Lung (tissue), 12 donors: ENCODE results near the gene FRMD8. TPM values are rescaled to one million over a fixed set of nuclear protein-coding genes. Genes with fewer than 3 reads are reported as not detected.

Source experiments
- ATAC-seq: fragments of 200-7000 bp; cut with Tn5 transposase; one replicate; pipeline ENCODE4 v1.9.1; 2020; ENCODE audit warnings: moderate number of reproducible peaks; ENCODE audit not compliant: insufficient read depth, low FRiP score
- DNase-seq, 3 donors: peaks; one replicate each; pipeline ENCODE4 v3.0.0-alpha.2; 2013 to 2017
- H3K27ac ChIP-seq, 2 donors: one replicate each; pipeline ENCODE4 v1.5.1; 2013; ENCODE audit warnings: mild to moderate bottlenecking in 2 of 2, moderate library complexity in 2 of 2, control low read depth in 1 of 2, inconsistent platforms in 1 of 2, low read depth in 1 of 2, low read length in 1 of 2
- H3K27me3 ChIP-seq, 3 donors: one replicate each; pipeline ENCODE4 v1.5.1; 2013; ENCODE audit warnings: low read length in 2 of 3; ENCODE audit not compliant: control insufficient read depth in 3 of 3, insufficient read depth in 3 of 3
- H3K36me3 ChIP-seq, 4 donors: one replicate each; pipeline ENCODE4 v1.5.1; 2013; ENCODE audit warnings: low read length in 4 of 4, mild to moderate bottlenecking in 1 of 4, moderate library complexity in 1 of 4; ENCODE audit not compliant: control insufficient read depth in 4 of 4, insufficient read depth in 4 of 4
- H3K4me1 ChIP-seq, 5 donors: one replicate each; pipeline ENCODE4 v1.5.1; 2013; ENCODE audit warnings: low read length in 5 of 5, mild to moderate bottlenecking in 2 of 5, moderate library complexity in 1 of 5; ENCODE audit not compliant: control insufficient read depth in 5 of 5, insufficient read depth in 5 of 5
- H3K4me3 ChIP-seq: one replicate; pipeline ENCODE4 v1.5.1; 2013; ENCODE audit warnings: mild to moderate bottlenecking, control low read depth, moderate library complexity
- H3K9ac ChIP-seq, 2 donors: one replicate each; pipeline ENCODE4 v1.5.1; 2013; ENCODE audit warnings: low read length in 2 of 2, control low read depth in 1 of 2; ENCODE audit not compliant: insufficient read depth in 1 of 2
- H3K9me3 ChIP-seq, 4 donors: one replicate each; pipeline ENCODE4 v1.5.1; 2013; ENCODE audit warnings: low read length in 3 of 4, mild to moderate bottlenecking in 1 of 4, moderate library complexity in 1 of 4; ENCODE audit not compliant: control insufficient read depth in 4 of 4, insufficient read depth in 3 of 4
- WGBS, 2 donors: extraction: QIAGEN DNeasy Blood & Tissue Kit; methylation state at CpG; one replicate each; pipeline ENCODE4 v1.1.7; 2013; 5-methylcytosine and 5-hydroxymethylcytosine counted together
- polyA plus RNA-seq, 2 donors: library from polyadenylated mRNA; stranded (reverse); fragments of 200-250 nt; gene quantifications; one replicate each; pipeline ENCODE4 v1.2.1, GENCODE V29; 2013
- total RNA-seq, 2 donors: library from RNA; depleted of rRNA in 1 of 2; stranded (reverse); fragments of >200 nt in 1 of 2; gene quantifications; one replicate each; pipeline ENCODE4 v1.2.1, GENCODE V29; 2014 to 2021
- TF ChIP-seq, protein P1 (sequence below): IDR thresholded peaks from 2 replicates; pipeline ENCODE4 v1.5.1; 2012; ENCODE audit warnings: mild to moderate bottlenecking; ENCODE audit errors: control extremely low read depth, extremely low read depth
- donor health status: control.
- donor health status: control.
- donor health status: Bipolar disorder and iron deficiency.
- donor health status: healthy.
- donor health status: DM: yes; HTN: yes; CAD: no.

FRMD8 gene
- total and polyA plus RNA-seq, 4 donors = 15.8 to 39.9 (median 22.1) TPM

GRCh38 chr11:65423516-65424204 is 37.2 kb downstream of the FRMD8 start:
- Histone ChIP-seq H3K27me3 (no peaks in the 10 kb centered on the region), H3K9me3 (no peaks in the 10 kb centered on the region), H3K9ac (peak overlapping the region; percentile 74 to 95), H3K4me3 (peak overlapping the region; percentile 76), H3K4me1 (peaks cover 0 to 75% (median 41%) of the 10 kb centered on the region in 5 donors), H3K27ac (peak overlapping the region; percentile 98 to 100), H3K36me3 (peaks cover 0 to 7% (median 4%) of the 10 kb centered on the region in 4 donors)
- ATAC-seq = no peak
- TF ChIP-seq, protein P1, sequence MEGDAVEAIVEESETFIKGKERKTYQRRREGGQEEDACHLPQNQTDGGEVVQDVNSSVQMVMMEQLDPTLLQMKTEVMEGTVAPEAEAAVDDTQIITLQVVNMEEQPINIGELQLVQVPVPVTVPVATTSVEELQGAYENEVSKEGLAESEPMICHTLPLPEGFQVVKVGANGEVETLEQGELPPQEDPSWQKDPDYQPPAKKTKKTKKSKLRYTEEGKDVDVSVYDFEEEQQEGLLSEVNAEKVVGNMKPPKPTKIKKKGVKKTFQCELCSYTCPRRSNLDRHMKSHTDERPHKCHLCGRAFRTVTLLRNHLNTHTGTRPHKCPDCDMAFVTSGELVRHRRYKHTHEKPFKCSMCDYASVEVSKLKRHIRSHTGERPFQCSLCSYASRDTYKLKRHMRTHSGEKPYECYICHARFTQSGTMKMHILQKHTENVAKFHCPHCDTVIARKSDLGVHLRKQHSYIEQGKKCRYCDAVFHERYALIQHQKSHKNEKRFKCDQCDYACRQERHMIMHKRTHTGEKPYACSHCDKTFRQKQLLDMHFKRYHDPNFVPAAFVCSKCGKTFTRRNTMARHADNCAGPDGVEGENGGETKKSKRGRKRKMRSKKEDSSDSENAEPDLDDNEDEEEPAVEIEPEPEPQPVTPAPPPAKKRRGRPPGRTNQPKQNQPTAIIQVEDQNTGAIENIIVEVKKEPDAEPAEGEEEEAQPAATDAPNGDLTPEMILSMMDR = no peak
- peak in 2 of 3 donors; percentile 51 to 58 for DNase-seq
- 0 to 6% methylated on average over 19 of the region's 19 CpGs for WGBS, 2 donors

DNA sequence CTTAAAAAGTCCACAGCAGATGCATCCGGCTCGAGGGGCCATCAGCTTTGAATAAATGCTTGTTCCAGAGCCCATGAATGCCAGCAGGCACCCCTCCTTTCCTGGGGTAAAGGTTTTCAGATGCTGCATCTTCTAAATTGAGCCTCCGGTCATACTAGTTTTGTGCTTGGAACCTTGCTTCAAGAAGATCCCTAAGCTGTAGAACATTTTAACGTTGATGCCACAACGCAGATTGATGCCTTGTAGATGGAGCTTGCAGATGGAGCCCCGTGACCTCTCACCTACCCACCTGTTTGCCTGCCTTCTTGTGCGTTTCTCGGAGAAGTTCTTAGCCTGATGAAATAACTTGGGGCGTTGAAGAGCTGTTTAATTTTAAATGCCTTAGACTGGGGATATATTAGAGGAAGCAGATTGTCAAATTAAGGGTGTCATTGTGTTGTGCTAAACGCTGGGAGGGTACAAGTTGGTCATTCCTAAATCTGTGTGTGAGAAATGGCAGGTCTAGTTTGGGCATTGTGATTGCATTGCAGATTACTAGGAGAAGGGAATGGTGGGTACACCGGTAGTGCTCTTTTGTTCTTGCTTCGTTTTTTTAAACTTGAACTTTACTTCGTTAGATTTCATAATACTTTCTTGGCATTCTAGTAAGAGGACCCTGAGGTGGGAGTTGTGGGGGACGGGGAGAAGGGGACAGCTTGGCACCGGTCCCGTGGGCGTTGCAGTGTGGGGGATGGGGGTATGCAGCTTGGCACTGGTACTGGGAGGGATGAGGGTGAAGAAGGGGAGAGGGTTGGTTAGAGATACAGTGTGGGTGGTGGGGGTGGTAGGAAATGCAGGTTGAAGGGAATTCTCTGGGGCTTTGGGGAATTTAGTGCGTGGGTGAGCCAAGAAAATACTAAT is 38.0 kb downstream of the FRMD8 start:
- peak overlapping the region; percentile 98 to 100 for H3K27ac ChIP-seq
- H3K4me3 ChIP-seq = peak overlapping the region; percentile 76
- ATAC-seq (no peak), DNase-seq (peak; percentile 47 to 56 (median 53))
- no peaks in the 10 kb centered on the region for H3K9me3 ChIP-seq
- TF ChIP-seq, protein P1 = no peak
- peaks cover 0 to 67% (median 36%) of the 10 kb centered on the region in 5 donors for H3K4me1 ChIP-seq
- H3K36me3 ChIP-seq = peaks cover 0 to 7% (median 4%) of the 10 kb centered on the region in 4 donors
- WGBS, 2 donors = 0 to 2% methylated on average over 18 of the region's 18 CpGs
- H3K9ac ChIP-seq = peak overlapping the region; percentile 74 to 95
- no peaks in the 10 kb centered on the region for H3K27me3 ChIP-seq

GRCh38 chr11:65425105-65425970 is 38.9 kb downstream of the FRMD8 start:
- TF ChIP-seq, protein P1 = no peak
- Histone ChIP-seq H3K27me3 (no peaks in the 10 kb centered on the region), H3K27ac (peak overlapping the region; percentile 98 to 100), H3K4me1 (peaks cover 0 to 66% (median 36%) of the 10 kb centered on the region in 5 donors), H3K9me3 (no peaks in the 10 kb centered on the region), H3K4me3 (peak overlapping the region; percentile 76), H3K36me3 (peaks cover 0 to 7% (median 4%) of the 10 kb centered on the region in 4 donors), H3K9ac (peak overlapping the region; percentile 20 to 95)
- 1% methylated on average over 9 of the region's 9 CpGs for WGBS, 2 donors
- ATAC-seq (no peak), DNase-seq (peak in 2 of 3 donors; percentile 50 to 55)
